ENCODE results near the gene PPP6R2.

PPP6R2 gene

GRCh38 chr22:50461536-50461935 is 118.4 kb downstream of the PPP6R2 start:
- Histone ChIP-seq H3K36me3 (replicated peaks) (peaks cover 77% of the 10 kb centered on the region), H3K27ac (no peak overlapping the region), H3K4me3 (ENCODE audit: low read depth, low read length) (no peak overlapping the region), H3K27me3 (replicated peaks) (no peaks in the 10 kb centered on the region)
- DNase-seq: no peak
- in situ Hi-C loops (cut with HindIII; ENCODE audit: low pct_ligation_motif_present, low sequenced_read_pairs): no loop called here
- TF ChIP-seq CTCF (IDR thresholded peaks at IDR 0.05; ENCODE audit: low read depth, low read length, missing control alignments): no peak

GRCh38 chr22:50461979-50462540 is 118.9 kb downstream of the PPP6R2 start:
- H3K27me3 ChIP-seq (replicated peaks): no peaks in the 10 kb centered on the region
- H3K36me3 ChIP-seq (replicated peaks): peaks cover 77% of the 10 kb centered on the region
- H3K4me3 ChIP-seq (ENCODE audit: low read depth, low read length): no peak overlapping the region
- no peak overlapping the region for H3K27ac ChIP-seq
- in situ Hi-C loops (cut with HindIII; ENCODE audit: low pct_ligation_motif_present, low sequenced_read_pairs): no loop called here
- DNase-seq: no peak
- TF ChIP-seq CTCF (IDR thresholded peaks at IDR 0.05; ENCODE audit: low read depth, low read length, missing control alignments): no peak

GRCh38 chr22:50463188-50463900 is 120.2 kb downstream of the PPP6R2 start:
- Histone ChIP-seq H3K27me3 (replicated peaks) (no peaks in the 10 kb centered on the region), H3K36me3 (replicated peaks) (peaks cover 79% of the 10 kb centered on the region), H3K27ac (no peak overlapping the region), H3K4me3 (ENCODE audit: low read depth, low read length) (no peak overlapping the region)
- no peak for DNase-seq
- in situ Hi-C loops (cut with HindIII; ENCODE audit: low pct_ligation_motif_present, low sequenced_read_pairs): no loop called here
- TF ChIP-seq CTCF (IDR thresholded peaks at IDR 0.05; ENCODE audit: low read depth, low read length, missing control alignments): no peak

- Histone ChIP-seq H3K27ac (no peak overlapping the region), H3K27me3 (replicated peaks) (no peaks in the 10 kb centered on the region), H3K36me3 (replicated peaks) (peaks cover 70% of the 10 kb centered on the region), H3K4me3 (ENCODE audit: low read depth, low read length) (no peak overlapping the region)
- no peak for DNase-seq
- in situ Hi-C loops (cut with HindIII; ENCODE audit: low pct_ligation_motif_present, low sequenced_read_pairs): no loop called here
- TF ChIP-seq CTCF (IDR thresholded peaks at IDR 0.05; ENCODE audit: low read depth, low read length, missing control alignments): no peak
These were observed 121.3 kb downstream of the PPP6R2 start for GRCh38 chr22:50464451-50464850.

GRCh38 chr22:50465066-50465930 is 122.2 kb downstream of the PPP6R2 start:
- no peak overlapping the region for H3K27ac ChIP-seq
- peaks cover 64% of the 10 kb centered on the region for H3K36me3 ChIP-seq (replicated peaks)
- no peaks in the 10 kb centered on the region for H3K27me3 ChIP-seq (replicated peaks)
- DNase-seq: no peak
- TF ChIP-seq CTCF (IDR thresholded peaks at IDR 0.05; ENCODE audit: low read depth, low read length, missing control alignments): no peak
- no peak overlapping the region for H3K4me3 ChIP-seq (ENCODE audit: low read depth, low read length)
- in situ Hi-C loops (cut with HindIII; ENCODE audit: low pct_ligation_motif_present, low sequenced_read_pairs): no loop called here

All from brain microvascular endothelial cell (primary cell).